A204.1 (cell line): Measurements from ENCODE around the gene ENG.

Experiments
- FAIRE-seq: peaks from 2 replicates; lab custom pipeline; 2012; peaks lifted over from hg19 to GRCh38; lab: Jason Lieb, UNC

ENG gene

GRCh38 chr9:127813686-127814226 is 40.7 kb downstream of the ENG start:
- FAIRE-seq = no peak

GRCh38 chr9:127812936-127813675 is 41.4 kb downstream of the ENG start:
- FAIRE-seq = no peak

GRCh38 chr9:127812011-127812410 is 42.4 kb downstream of the ENG start:
- no peak for FAIRE-seq

- FAIRE-seq = no peak
These were observed 43.9 kb downstream of the ENG start for GRCh38 chr9:127810378-127811187.

- no peak for FAIRE-seq
These were observed 44.7 kb downstream of the ENG start for GRCh38 chr9:127809540-127810377.

- no peak for FAIRE-seq
These were observed 45.4 kb downstream of the ENG start for GRCh38 chr9:127809002-127809539.

GRCh38 chr9:127808347-127809001 is 46.0 kb downstream of the ENG start:
- no peak for FAIRE-seq

- no peak for FAIRE-seq
These were observed 47.6 kb downstream of the ENG start for GRCh38 chr9:127806871-127807270.

GRCh38 chr9:127805620-127806019 is 48.8 kb downstream of the ENG start:
- no peak for FAIRE-seq

- FAIRE-seq = no peak
These were observed 50.7 kb downstream of the ENG start for GRCh38 chr9:127803507-127804352.

- no peak for FAIRE-seq
These were observed 51.6 kb downstream of the ENG start, which contains the start of gene FPGS for GRCh38 chr9:127802576-127803443. FPGS (plus strand) TSS chr9:127802882; CDS start chr9:127802925, 43 bp downstream.

GRCh38 chr9:127801955-127802575 is 52.4 kb downstream of the ENG start:
- no peak for FAIRE-seq

- no peak for FAIRE-seq
These were observed 57.5 kb downstream of the ENG start for GRCh38 chr9:127796852-127797370.

- no peak for FAIRE-seq
These were observed 58.1 kb downstream of the ENG start for GRCh38 chr9:127796225-127796813.

- no peak for FAIRE-seq
These were observed 60.3 kb downstream of the ENG start for GRCh38 chr9:127794001-127794791.

- FAIRE-seq = no peak
These were observed 61.3 kb downstream of the ENG start for GRCh38 chr9:127793093-127793708.

GRCh38 chr9:127792417-127793031 is 61.9 kb downstream of the ENG start:
- no peak for FAIRE-seq
